DLD1 (cell line): ENCODE results near the gene NNMT.

Source experiments
- in situ Hi-C: cut with HindIII; loops from 2 replicates; pipeline ENCODE4 v1.10.0; 2017; ENCODE audit warnings: low sequenced_read_pairs

The NNMT gene

GRCh38 chr11:114302663-114303062, 6.5 kb downstream of the NNMT start:
- in situ Hi-C loops = no loop called here

DNA sequence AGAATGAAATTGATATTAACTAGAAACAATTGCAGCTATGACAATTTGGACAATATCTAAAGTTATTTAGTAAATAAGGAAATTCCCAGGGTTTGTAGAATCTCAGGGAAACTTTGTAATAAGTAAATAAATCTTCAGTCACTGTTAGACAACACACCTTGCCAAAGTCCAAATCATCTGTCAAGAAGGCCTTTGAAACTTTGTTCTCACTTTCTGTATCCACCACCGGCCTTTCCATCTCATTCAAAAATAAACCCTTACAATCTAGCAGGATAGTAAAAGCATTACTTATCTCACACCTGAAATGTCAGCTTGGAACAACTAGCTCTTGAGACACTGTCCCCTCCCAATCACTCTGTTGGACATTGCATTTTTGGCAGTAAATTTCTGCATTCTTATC, 7.9 kb downstream of the NNMT start:
- in situ Hi-C loops = no loop called here

DNA sequence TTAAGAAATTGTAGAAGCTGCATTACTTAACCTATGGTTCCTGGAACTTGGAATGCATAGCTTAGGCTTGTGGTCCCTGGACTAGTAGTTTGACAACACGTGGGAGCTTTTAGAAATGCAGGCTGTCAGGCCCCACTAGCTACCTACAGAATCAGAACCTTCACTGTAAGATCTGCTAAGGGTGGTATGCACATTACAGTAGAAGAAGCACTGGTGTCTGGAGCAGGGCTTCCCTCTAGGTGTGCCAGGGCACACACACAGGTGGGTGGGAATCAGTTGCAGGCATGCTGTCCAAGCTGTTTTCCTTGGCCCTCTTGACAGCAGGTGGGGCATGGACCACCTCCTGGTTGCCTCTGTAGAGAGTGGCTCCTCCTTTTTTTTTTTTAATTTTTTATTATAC, 8.8 kb downstream of the NNMT start:
- in situ Hi-C loops = no loop called here

DNA sequence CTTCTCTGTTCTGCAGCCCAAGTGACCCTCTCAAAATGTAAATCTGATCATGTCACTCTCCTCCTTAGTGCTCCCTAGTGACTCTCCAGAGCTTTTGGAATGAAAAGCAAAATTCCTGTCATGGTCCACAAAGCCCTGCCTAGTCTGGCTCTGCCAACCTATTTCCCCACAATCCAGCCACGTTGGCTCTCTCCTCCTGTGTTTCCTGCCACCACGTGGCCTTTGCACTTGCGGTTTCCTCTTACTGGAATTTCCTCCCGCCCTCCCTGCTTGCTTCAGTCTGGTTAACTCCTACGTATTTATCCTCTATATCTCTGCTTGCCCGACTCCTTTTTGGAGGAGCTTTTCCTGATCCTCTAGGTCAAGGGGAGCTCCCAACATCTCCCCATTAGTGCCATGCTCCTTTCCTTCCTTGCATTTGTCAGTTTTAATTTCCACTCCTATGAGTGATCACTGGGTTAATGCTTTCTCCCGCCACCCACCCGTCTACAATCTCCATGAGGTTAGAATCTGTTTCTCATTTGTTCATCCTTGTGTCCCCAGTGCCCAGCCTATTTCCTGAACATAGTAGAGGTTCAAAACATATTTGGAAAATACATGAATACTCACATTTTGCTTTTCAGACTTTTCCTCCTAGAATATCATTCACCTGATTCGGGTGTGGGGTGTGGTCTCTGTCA, 11.5 kb downstream of the NNMT start:
- in situ Hi-C loops = no loop called here

GRCh38 chr11:114308689-114309089, 12.5 kb downstream of the NNMT start:
- in situ Hi-C loops = no loop called here

- in situ Hi-C loops = no loop called here
Measured at GRCh38 chr11:114309517-114309916, 13.3 kb downstream of the NNMT start.

- in situ Hi-C loops = no loop called here
Measured at GRCh38 chr11:114310095-114310494, 13.9 kb downstream of the NNMT start.

DNA sequence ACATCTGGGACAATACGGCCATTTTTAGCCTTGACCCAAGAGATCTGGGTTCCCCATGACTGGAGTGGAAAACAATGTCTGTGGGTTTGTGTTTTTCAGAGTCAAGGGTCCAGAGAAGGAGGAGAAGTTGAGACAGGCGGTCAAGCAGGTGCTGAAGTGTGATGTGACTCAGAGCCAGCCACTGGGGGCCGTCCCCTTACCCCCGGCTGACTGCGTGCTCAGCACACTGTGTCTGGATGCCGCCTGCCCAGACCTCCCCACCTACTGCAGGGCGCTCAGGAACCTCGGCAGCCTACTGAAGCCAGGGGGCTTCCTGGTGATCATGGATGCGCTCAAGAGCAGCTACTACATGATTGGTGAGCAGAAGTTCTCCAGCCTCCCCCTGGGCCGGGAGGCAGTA, 15.7 kb downstream of the NNMT start:
- in situ Hi-C loops = no loop called here

DNA sequence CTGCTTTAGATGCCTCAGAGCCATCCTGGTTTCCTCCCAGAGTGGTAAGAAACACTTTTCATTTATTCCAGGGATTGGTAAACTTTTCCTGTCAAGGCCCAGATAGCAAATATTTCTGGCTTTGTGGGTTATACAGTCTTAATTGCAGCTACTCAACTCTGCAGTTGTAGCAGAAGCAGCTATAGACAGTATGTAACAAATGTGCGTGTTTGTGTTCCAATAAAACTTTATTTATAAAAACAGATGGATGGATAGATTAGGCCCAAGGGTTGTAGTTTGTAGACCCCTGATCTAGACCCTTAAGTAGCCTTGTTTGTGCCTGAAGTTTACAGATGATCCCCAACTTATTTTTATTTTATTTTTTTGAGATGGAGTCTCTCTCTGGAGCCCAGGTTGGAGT, 17.9 kb downstream of the NNMT start:
- in situ Hi-C loops = no loop called here

GRCh38 chr11:114315749-114316368, 19.7 kb downstream of the NNMT start:
- in situ Hi-C loops = no loop called here

GRCh38 chr11:114316980-114317786, 21.0 kb downstream of the NNMT start:
- in situ Hi-C loops = no loop called here

DNA sequence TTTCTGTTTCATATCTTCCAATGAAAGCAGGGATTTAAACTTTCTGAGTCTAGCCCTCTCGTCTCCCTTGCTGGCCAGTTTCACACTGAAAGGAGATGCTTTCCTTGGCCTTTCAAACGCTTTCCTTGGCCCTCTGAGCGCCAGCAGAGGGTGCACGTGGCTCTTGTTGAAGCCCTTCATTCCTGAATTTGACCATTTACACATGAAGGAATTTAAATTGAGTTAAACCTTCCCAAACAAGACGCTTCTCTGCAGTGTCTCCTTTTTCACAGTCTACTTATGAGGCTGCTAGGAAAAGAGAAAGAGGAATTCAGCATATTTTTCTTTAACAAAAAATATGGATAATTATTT, 21.6 kb downstream of the NNMT start:
- in situ Hi-C loops = no loop called here

DNA sequence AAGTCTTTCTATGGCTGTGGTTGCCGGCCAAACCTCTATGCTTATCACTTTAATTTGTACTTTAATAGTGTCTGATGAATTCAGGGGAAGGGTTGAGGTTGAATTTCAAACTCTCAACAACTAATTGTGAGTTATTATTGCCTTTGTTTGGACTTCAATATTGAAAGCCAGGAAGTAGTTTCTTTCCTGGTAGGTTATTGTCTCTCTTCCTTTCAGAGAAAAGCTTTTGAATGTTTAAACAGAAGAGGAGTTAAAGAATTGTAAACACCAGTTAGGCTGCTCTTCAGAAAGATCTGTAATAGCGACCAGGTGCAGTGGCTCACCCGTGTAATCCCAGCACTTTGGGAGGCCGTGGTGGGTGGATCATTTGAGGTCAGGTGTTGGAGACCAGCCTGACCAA, 22.2 kb downstream of the NNMT start:
- in situ Hi-C loops = no loop called here

DNA sequence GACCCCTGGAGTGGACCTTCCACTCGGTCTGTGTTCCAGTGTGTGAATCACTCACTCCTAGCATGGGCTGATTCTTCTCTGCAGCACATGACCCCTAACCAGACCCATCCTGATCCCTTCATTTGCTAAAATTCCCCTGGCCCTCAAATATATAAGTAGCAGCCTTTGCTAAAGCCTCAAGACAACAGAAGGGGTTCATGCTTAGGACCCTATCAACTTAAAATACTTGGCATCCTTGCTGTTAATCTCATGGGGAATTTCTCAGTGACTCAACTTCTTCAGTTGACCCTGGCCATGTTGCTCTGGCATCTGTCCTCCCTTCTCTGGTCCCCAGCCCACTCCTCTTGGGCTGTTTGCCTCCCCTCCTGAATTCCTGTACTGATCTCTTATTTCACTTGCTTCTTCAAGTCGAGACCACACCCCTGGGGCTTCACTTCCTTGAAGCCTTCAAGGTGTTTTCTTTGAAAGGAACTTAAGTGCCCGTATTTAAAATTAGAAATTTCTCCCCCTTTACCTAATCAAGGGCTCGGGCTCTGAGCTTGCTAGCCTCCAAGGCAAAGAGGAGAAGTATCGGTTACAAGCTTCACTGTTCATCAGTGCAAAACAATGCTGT, 23.6 kb downstream of the NNMT start:
- in situ Hi-C loops = no loop called here

DNA sequence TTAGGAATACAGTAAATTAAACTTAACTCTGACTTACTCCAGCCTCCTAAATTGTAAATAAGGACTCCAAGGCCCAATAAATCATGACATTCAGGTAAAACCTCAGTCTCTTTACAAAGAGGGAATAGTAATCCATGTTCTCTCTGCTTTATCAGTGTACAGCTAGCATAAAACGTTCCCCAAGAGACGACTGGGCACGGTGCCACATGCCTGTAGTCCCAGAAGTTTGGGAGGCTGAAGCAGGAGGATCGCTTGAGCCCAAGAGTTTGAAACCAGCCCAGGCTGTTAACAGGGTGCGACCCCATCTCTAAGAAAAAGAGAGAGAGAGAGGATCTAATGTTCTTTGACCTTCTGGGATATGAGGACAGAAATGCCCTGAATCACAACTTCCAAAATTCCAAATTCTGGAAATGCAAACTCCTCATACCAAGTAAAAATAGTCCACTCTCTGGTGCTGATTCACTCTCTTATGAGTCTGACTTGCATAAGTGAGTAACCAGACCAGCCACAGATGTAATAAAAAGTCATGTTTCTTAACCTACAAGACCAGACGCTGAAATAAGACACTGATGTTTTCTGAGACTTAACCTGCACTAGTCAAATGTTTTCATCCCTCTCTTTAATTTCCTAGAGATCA, 25.5 kb downstream of the NNMT start:
- in situ Hi-C loops = no loop called here

DNA sequence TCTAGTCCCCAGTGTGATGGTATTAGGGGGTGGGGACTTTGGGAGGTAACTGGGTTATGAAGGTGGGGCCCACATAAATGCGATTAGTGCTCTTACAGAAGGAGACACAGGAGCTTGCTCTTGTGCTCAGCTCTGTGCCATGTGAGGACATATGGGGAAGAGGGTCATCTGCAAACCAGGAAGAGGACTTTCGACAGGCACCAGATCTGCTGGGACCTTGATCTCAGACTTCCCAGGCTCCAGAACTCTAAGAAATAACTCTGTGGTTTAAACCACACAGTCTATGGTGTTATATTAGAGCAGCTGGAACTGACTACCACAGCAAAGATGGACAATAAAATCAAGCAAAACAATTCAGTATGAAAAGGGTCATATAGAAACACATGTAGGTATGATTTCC, 26.7 kb downstream of the NNMT start:
- in situ Hi-C loops = no loop called here

DNA sequence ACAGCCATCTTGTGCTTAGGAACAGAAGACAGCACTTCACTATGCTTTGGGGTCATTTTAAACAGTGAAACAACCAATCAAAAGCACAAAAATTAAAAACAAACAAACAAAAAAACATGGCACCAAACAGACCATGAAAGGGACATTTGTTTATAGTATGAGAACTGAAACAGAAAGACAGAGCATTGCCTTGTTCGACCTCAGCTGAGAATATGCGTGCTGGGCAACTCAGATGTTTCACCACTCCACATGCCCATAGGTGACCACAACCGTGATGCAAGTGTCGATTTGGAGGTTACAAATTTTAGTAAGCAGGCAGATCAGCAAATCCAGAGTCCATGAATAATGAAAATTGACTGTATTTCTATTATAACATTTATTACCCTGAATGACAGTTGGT, 30.0 kb downstream of the NNMT start:
- in situ Hi-C loops = no loop called here

- in situ Hi-C loops = no loop called here
Measured at GRCh38 chr11:114326776-114327175, 30.6 kb downstream of the NNMT start.

- in situ Hi-C loops = no loop called here
Measured at GRCh38 chr11:114330373-114330772, 34.2 kb downstream of the NNMT start.

GRCh38 chr11:114340311-114341131, 44.3 kb downstream of the NNMT start:
- in situ Hi-C loops = no loop called here
